GM18508 (cell line): ENCODE data around the gene GADD45GIP1.
A peak's percentile ranks its signal among the peaks of the same experiment; 100 is the strongest.
"Not testable (repeated sequence)": the region's sequence is repeated elsewhere in the genome, so short reads cannot be mapped to it uniquely, and the experiment has no call there.

Experiments used
- ATAC-seq: cut with Tn5 transposase; IDR thresholded peaks from one replicate; pipeline ENCODE4 v1.9.1; 2021; ENCODE audit warnings: moderate number of reproducible peaks; ENCODE audit not compliant: insufficient read depth, unreplicated experiment

The GADD45GIP1 gene

GRCh38 chr19:12965017-12965811 lies 8.2 kb upstream of the GADD45GIP1 start:
- no peak for ATAC-seq

- no peak for ATAC-seq
Observed at GRCh38 chr19:12959481-12959880, 2.5 kb upstream of the GADD45GIP1 start.

- ATAC-seq, result not testable (repeated sequence)
Observed at GRCh38 chr19:12957389-12957952, 448 bp upstream of the GADD45GIP1 start.

- no peak for ATAC-seq
Observed at GRCh38 chr19:12955996-12956395, 1.0 kb downstream of the GADD45GIP1 start.

DNA sequence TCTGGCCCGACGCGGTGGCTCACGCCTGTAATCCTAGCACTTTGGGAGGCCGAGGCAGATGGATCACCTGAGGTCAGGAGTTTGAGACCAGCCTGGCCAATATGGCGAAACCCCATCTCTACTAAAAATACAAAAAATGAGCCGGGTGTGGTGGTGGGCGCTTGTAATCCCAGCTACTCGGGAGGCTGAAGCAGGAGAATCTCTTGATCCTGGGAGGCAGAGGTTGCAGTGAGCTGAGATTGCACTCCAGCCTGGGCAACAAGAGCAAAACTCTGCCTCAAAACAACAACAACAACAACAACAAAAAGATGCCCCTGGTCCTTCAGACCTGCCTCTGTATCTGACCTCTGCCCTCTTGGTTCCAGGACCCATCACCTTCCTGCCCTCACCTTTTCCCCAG lies 1.4 kb downstream of the GADD45GIP1 start:
- ATAC-seq, result not testable (repeated sequence)

DNA sequence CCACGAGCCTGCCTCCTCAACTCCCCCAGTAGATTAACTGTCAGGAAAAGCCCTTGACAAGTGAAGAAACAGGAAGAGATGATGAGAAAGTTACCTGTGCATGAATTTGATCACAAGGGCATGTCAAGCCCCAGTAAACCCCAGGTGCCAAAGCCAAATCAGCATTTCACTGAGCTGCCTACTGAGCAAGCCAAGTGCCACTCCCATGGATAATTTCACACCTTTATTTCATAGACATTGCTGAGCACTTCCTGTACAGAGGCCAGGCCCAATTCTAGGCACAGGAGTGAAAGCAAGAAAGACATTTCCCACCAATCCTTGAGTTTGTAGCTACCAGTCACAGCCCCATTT lies 2.4 kb downstream of the GADD45GIP1 start:
- no peak for ATAC-seq

DNA sequence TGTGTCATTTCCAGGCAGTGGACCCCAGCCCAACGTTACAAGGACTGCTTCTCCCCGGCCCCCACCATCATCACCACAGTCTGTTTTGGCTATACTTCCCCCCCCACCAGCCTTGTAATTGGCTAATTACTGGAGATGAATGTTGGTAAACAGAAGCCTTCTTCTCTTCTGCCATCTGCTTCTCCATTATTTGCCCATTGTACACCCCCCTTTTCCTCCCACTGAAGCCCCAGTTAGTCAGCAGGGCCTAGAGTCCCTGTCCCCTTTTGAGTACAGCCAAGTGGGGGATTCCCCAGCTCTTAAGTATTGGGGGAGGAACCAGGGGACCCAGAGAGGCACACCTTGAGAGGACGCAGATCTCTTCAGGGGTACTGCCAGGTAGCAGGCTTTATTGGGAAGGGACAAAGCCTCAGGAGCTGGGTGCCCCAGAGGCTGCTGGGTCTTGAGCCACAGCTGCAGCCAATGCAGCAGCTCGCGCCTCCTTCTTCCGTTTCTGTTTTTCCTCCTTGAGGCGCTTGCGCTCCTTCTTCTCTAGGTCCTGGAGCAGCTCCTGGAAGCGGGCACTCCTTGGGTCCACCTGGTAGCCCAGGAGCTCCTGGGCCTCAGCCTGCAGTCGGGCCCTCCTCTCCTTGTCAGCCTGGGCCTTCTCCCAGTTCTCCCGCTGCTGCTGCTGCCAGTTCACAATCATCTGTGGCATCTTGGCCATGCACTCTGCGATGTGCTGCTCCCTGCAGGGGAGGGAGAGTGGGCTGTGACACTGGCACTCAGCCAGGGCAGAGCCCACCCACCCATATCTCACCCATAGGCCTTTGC lies 3.0 kb downstream of the GADD45GIP1 start:
- ATAC-seq, result no peak

DNA sequence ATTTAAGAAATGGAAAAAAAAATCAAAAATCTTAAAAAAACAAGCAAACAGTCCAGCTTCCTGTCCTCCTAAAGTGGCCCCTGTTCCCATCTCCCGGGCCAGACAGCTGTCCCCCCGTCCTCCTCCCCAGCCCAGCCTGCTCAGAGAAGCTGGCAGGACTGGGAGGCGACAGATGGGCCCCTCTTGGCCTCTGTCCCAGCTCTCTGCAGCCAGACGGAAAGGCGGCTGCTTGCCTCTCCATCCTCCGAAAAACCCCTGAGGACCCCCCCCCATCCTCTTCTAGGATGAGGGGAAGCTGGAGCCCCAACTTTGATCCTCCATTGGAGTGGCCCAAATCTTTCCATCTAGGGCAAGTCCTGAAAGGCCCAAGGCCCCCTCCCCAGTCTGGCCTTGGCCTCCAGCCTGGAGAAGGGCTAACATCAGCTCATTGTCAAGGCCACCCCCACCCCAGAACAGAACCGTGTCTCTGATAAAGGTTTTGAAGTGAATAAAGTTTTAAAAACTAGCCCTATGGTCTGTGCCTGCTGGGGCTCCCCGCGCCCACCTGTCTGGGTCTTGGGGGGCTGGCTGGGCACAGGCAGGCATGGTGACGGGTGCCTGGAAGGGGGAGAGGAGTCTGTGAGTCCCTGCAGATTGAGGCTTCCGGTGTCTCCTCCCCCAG lies 3.8 kb downstream of the GADD45GIP1 start:
- ATAC-seq, result no peak

GRCh38 chr19:12952488-12953137 lies 4.4 kb downstream of the GADD45GIP1 start:
- ATAC-seq, result no peak

GRCh38 chr19:12952050-12952449 lies 5.0 kb downstream of the GADD45GIP1 start:
- ATAC-seq, result not testable (repeated sequence)

DNA sequence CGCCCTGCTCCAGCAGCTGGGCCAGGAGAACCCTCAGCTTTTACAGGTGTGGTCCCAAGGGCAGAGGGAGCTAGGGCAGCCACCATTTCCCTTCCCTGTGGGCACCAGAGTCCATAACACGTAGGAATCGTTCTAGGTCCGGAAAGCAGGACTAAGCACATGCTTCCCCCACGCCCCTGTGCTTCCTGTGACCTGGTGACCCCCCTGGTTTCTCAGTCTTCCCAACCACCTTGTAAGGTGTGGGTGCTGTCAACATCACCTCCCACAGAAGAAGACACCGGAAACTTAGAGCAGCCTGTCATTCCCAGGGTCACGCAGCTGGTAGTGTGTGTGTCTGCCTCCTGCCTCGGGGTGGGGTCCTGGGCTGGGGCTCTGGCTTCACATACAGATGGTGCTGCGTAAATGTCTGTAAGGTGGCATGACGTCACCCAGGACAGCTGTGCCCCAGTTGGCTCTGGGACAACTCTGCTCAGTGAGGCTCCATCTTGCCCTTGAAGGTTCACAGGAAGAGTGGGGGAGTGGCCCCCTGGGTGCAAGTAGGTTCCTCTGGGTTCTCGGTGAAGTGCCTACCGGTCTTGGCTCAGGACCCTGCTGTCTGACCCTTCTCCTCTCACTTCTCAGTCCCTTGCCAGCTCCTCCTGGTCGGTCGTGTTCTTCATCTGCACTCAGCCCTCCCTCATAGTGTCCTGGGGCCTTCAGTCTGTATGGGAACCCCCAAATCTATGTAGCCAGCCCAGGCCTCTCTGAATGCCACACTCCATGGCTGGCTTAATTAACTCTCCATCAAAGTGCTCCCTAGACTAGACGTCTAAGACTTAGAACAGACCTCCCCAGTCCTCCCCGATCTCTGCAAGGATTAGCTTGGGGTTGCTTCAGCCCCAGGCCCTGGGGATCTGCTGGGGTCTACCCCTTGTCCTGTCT lies 7.4 kb downstream of the GADD45GIP1 start:
- no peak for ATAC-seq

- no peak for ATAC-seq
Observed at GRCh38 chr19:12948612-12949362, 8.2 kb downstream of the GADD45GIP1 start.

GRCh38 chr19:12947702-12948611 lies 9.1 kb downstream of the GADD45GIP1 start:
- no peak for ATAC-seq

- ATAC-seq, result no peak
Observed at GRCh38 chr19:12946731-12947496, 10.1 kb downstream of the GADD45GIP1 start.

DNA sequence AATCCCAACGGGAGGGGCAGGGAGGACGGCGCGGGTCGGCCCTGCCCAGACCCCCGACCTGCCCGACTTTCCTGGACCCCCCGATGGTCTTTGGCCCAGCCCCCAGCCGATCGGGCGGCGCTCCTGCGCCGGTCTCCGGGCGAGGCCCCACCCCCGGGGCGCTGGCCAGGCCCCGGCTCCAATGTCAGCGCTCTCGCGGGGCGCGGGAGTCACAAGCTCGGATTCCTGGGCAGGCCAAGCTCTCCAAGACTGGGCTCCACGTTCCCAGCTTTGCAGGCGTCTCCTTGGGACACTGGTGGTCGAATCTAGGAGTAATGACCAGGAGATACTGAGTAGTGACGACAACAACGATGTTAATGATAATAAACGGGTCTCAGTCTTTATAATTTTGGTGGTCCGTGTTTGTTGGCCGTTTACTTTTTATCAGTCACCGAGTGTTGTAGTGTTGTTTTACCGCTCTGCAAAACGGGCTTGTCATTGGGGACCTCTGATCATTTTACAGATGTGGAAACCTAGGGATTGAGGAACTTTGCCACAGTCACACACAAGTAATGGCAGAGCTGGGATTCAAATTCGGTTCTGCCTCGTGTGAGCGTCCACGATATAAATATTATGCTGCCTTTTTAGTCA lies 10.8 kb downstream of the GADD45GIP1 start:
- no peak for ATAC-seq

GRCh38 chr19:12945479-12946091 lies 11.4 kb downstream of the GADD45GIP1 start, which contains the start of gene RAD23A:
TSS of gene RAD23A (plus strand) at chr19:12945862. CDS start at chr19:12945949, 87 bp downstream.
- peak; percentile 44 for ATAC-seq
